SK-N-SH treated with all-trans-retinoic acid at 6 μM for 48 hours (cell line): Measurements from ENCODE around the gene GREM2.

ENCODE experiments used
- ATAC-seq: fragments of 200-7000 bp; cut with Tn5 transposase; 3 replicates; pipeline ENCODE4 v1.9.1; 2020; ENCODE audit warnings: mild to moderate bottlenecking, moderate library complexity
- ARNTL ChIP-seq: fragments of 450-650 bp; formaldehyde crosslinking; IDR thresholded peaks from 2 replicates; pipeline ENCODE4 v1.5.0; 2020; ENCODE audit warnings: low read depth, mild to moderate bottlenecking, moderate library complexity, borderline replicate concordance
- BACH2 ChIP-seq: fragments of 250-450 bp; sonication (Bioruptor Pico); IDR thresholded peaks from 2 replicates; pipeline ENCODE4 v1.9.0; 2021; ENCODE audit warnings: mild to moderate bottlenecking, borderline replicate concordance
- CREB5 ChIP-seq: fragments of 250-450 bp; sonication (Bioruptor Pico); IDR thresholded peaks from 2 replicates; pipeline ENCODE4 v1.5.1; 2020; ENCODE audit warnings: low read depth, mild to moderate bottlenecking, moderate library complexity
- PATZ1 ChIP-seq: fragments of 250-450 bp; sonication (Bioruptor Pico); IDR thresholded peaks from 2 replicates; pipeline ENCODE4 v1.8.0; 2020; ENCODE audit warnings: mild to moderate bottlenecking, moderate library complexity, borderline replicate concordance
- PPARA ChIP-seq: fragments of 250-450 bp; sonication (Bioruptor Pico); IDR thresholded peaks from 2 replicates; pipeline ENCODE4 v1.5.0; 2020; ENCODE audit warnings: mild to moderate bottlenecking, borderline replicate concordance
- RARB ChIP-seq: fragments of 250-450 bp; sonication (Bioruptor Pico); IDR thresholded peaks from 2 replicates; pipeline ENCODE4 v1.8.0; 2021; ENCODE audit warnings: mild to moderate bottlenecking, moderate library complexity
- SNAI2 ChIP-seq: fragments of 250-450 bp; sonication (Bioruptor Pico); IDR thresholded peaks from 2 replicates; pipeline ENCODE4 v1.5.0; 2020; ENCODE audit warnings: mild to moderate bottlenecking, moderate library complexity
- TCF4 ChIP-seq: fragments of 250-450 bp; sonication (Bioruptor Pico); IDR thresholded peaks from 2 replicates; pipeline ENCODE4 v1.8.0; 2021; ENCODE audit warnings: mild to moderate bottlenecking, moderate library complexity, borderline replicate concordance
- TOX ChIP-seq: fragments of 250-450 bp; sonication (Bioruptor Pico); IDR thresholded peaks from 2 replicates; pipeline ENCODE4 v1.8.0; 2021; ENCODE audit warnings: mild to moderate bottlenecking, moderate library complexity, borderline replicate concordance
- ZC3H10 ChIP-seq: fragments of 250-450 bp; sonication (Bioruptor Pico); IDR thresholded peaks from 2 replicates; pipeline ENCODE4 v1.5.1; 2021; ENCODE audit warnings: mild to moderate bottlenecking, moderate library complexity
- ZFP3 ChIP-seq: fragments of 250-450 bp; sonication (Bioruptor Pico); IDR thresholded peaks from 2 replicates; pipeline ENCODE4 v1.5.0; 2020; ENCODE audit warnings: mild to moderate bottlenecking, moderate library complexity
- ZFP30 ChIP-seq: fragments of 450-650 bp; formaldehyde crosslinking; IDR thresholded peaks from 2 replicates; pipeline ENCODE4 v1.5.0; 2022; ENCODE audit warnings: mild to moderate bottlenecking, moderate library complexity
- ZNF565 ChIP-seq: fragments of 450-650 bp; formaldehyde crosslinking; conservative IDR thresholded peaks from 2 replicates; pipeline ENCODE4 v1.5.0; 2020; ENCODE audit warnings: low read depth, mild to moderate bottlenecking, moderate library complexity
- ZNF70 ChIP-seq: fragments of 450-650 bp; formaldehyde crosslinking; IDR thresholded peaks from 2 replicates; pipeline ENCODE4 v1.5.0; 2020; ENCODE audit warnings: mild to moderate bottlenecking, moderate library complexity
- ZNF8 ChIP-seq: fragments of 450-650 bp; formaldehyde crosslinking; IDR thresholded peaks from 2 replicates; pipeline ENCODE4 v1.5.0; 2020; ENCODE audit warnings: mild to moderate bottlenecking, moderate library complexity
- TF ChIP-seq, protein P1 (sequence below): fragments of 250-450 bp; sonication (Bioruptor Pico); IDR thresholded peaks from 2 replicates; pipeline ENCODE4 v1.5.0; 2020; ENCODE audit warnings: mild to moderate bottlenecking, moderate library complexity

Gene GREM2

GRCh38 chr1:240597153-240597745, 14.7 kb downstream of the GREM2 start (continued):
- TF ChIP-seq, protein P1, sequence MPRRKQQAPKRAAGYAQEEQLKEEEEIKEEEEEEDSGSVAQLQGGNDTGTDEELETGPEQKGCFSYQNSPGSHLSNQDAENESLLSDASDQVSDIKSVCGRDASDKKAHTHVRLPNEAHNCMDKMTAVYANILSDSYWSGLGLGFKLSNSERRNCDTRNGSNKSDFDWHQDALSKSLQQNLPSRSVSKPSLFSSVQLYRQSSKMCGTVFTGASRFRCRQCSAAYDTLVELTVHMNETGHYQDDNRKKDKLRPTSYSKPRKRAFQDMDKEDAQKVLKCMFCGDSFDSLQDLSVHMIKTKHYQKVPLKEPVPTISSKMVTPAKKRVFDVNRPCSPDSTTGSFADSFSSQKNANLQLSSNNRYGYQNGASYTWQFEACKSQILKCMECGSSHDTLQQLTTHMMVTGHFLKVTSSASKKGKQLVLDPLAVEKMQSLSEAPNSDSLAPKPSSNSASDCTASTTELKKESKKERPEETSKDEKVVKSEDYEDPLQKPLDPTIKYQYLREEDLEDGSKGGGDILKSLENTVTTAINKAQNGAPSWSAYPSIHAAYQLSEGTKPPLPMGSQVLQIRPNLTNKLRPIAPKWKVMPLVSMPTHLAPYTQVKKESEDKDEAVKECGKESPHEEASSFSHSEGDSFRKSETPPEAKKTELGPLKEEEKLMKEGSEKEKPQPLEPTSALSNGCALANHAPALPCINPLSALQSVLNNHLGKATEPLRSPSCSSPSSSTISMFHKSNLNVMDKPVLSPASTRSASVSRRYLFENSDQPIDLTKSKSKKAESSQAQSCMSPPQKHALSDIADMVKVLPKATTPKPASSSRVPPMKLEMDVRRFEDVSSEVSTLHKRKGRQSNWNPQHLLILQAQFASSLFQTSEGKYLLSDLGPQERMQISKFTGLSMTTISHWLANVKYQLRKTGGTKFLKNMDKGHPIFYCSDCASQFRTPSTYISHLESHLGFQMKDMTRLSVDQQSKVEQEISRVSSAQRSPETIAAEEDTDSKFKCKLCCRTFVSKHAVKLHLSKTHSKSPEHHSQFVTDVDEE (CRISPR knock-in tag) = no peak
- TF ChIP-seq CREB5 (CRISPR knock-in tag) (no peak), PATZ1 (CRISPR knock-in tag) (no peak), ZFP30 (CRISPR knock-in tag) (no peak), ZC3H10 (CRISPR knock-in tag) (no peak), RARB (CRISPR knock-in tag) (no peak), ZNF8 (no peak), TOX (CRISPR knock-in tag) (no peak)

- no peak for ATAC-seq
- no peak for TF ChIP-seq ZFP3 (CRISPR knock-in tag)
- TF ChIP-seq PPARA (CRISPR knock-in tag) = no peak
- TF ChIP-seq TOX (CRISPR knock-in tag) = no peak
- no peak for TF ChIP-seq SNAI2 (CRISPR knock-in tag)
- TF ChIP-seq PATZ1 (CRISPR knock-in tag) = no peak
- TF ChIP-seq CREB5 (CRISPR knock-in tag) = no peak
- TF ChIP-seq ARNTL (CRISPR knock-in tag) = no peak
- TF ChIP-seq ZNF565 (CRISPR knock-in tag) = no peak
- no peak for TF ChIP-seq TCF4 (CRISPR knock-in tag)
- TF ChIP-seq ZFP30 (CRISPR knock-in tag) = no peak
- no peak for TF ChIP-seq ZNF8
- TF ChIP-seq ZC3H10 (CRISPR knock-in tag) = no peak
- no peak for TF ChIP-seq BACH2 (CRISPR knock-in tag)
- TF ChIP-seq, protein P1 (CRISPR knock-in tag) = no peak
- TF ChIP-seq RARB (CRISPR knock-in tag) = no peak
Observed at GRCh38 chr1:240595476-240595875, 16.5 kb downstream of the GREM2 start.

- ATAC-seq = no peak
- TF ChIP-seq ZNF565 (CRISPR knock-in tag) (no peak), RARB (CRISPR knock-in tag) (no peak), ZNF70 (CRISPR knock-in tag) (no peak), PATZ1 (CRISPR knock-in tag) (no peak), BACH2 (CRISPR knock-in tag) (no peak), ZFP3 (CRISPR knock-in tag) (no peak)
- TF ChIP-seq, protein P1 (CRISPR knock-in tag) = no peak
- TF ChIP-seq, all 23 proteins: peak for 0
Observed at GRCh38 chr1:240591564-240591963, 20.4 kb downstream of the GREM2 start.
